K562 (cell line): ENCODE results near the gene MTIF3. TPM values are rescaled to one million over a fixed set of nuclear protein-coding genes. Genes with fewer than 3 reads are reported as not detected.

Experiments used
- DLX4 ChIP-seq: fragments of 250-450 bp; sonication (Bioruptor Pico); IDR thresholded peaks from 2 replicates; pipeline ENCODE4 v1.6.1; 2021; ENCODE audit warnings: mild to moderate bottlenecking
- ELF2 ChIP-seq: fragments of 250-450 bp; sonication (Bioruptor Pico); IDR thresholded peaks from 2 replicates; pipeline ENCODE4 v1.5.0; 2021; ENCODE audit warnings: mild to moderate bottlenecking
- HBP1 ChIP-seq: fragments of 450-650 bp; formaldehyde crosslinking; IDR thresholded peaks from 2 replicates; pipeline ENCODE4 v1.4.0; 2022; ENCODE audit warnings: missing genetic modification characterization
- MGA ChIP-seq: fragments of 450-650 bp; IDR thresholded peaks from 2 replicates; pipeline ENCODE4 v1.6.1; 2016; ENCODE audit warnings: mild to moderate bottlenecking, moderate library complexity
- PHB2 ChIP-seq: fragments of 450-650 bp; IDR thresholded peaks from 2 replicates; pipeline ENCODE4 v1.6.1; 2017; ENCODE audit warnings: low read depth
- PHF8 ChIP-seq: fragments of 200-600 bp; sonication (generic); IDR thresholded peaks from 2 replicates; pipeline ENCODE4 v1.6.1; 2012; ENCODE audit warnings: mixed run types, mild to moderate bottlenecking, inconsistent platforms, low read length, moderate library complexity, borderline replicate concordance
- POLR2H ChIP-seq: IDR thresholded peaks from 2 replicates; pipeline ENCODE4 v1.6.1; 2016; ENCODE audit warnings: missing genetic modification characterization, low read depth, mild to moderate bottlenecking, control low read depth, missing compliant biosample characterization, moderate library complexity
- SMAD1 ChIP-seq: fragments of 150-350 bp; IDR thresholded peaks from 2 replicates; pipeline ENCODE4 v1.6.1; 2014; ENCODE audit warnings: low read length, low read depth; ENCODE audit not compliant: partially characterized antibody
- ZBTB9 ChIP-seq: fragments of 450-650 bp; formaldehyde crosslinking; IDR thresholded peaks from 2 replicates; pipeline ENCODE4 v1.4.0; 2020; ENCODE audit warnings: mild to moderate bottlenecking, moderate library complexity
- ZNF507 ChIP-seq: conservative IDR thresholded peaks from 2 replicates; pipeline ENCODE4 v1.6.1; 2017; ENCODE audit warnings: missing genetic modification characterization, missing compliant biosample characterization
- polyA plus RNA-seq, 8 experiments: library from polyadenylated mRNA; depleted of rRNA in 4 of 8; stranded (reverse) in 5 of 8; unstranded in 3 of 8; fragments of >200 nt; fragmentation: Nextera tagmentation in 2 of 8; fragmentation: Illumina TruSeq in 1 of 8; extraction: Ambion mirVana in 2 of 8; extraction: Trizol in 1 of 8; gene quantifications; 2 replicates each; pipeline versions ENCODE4 v1.2.1 to v1.2.3, GENCODE V29; 2011 to 2014; ENCODE audit warnings: inconsistent platforms in 1 of 8, missing spikeins in 1 of 8
- total RNA-seq, 7 experiments: library from RNA; depleted of rRNA in 6 of 7; stranded (reverse); fragments of >200 nt in 6 of 7; fragmentation: Illumina TruSeq in 2 of 7; extraction: Trizol in 2 of 7; gene quantifications; 2 replicates each; pipeline versions ENCODE4 v1.2.1 to v1.2.3, GENCODE V29; 2011 to 2021; ENCODE audit warnings: low replicate concordance in 1 of 7

The MTIF3 gene
- total and polyA plus RNA-seq, 9 of the 15 experiments (the other 6 are each of a cell fraction or from before 2014, with no cell fraction given), result 23.5 to 73.6 (median 45.2) TPM

- peak; percentile 91 for TF ChIP-seq MGA
- TF ChIP-seq SMAD1, result no peak
- peak; percentile 81; the same call in 1 of the 2 replicates for TF ChIP-seq PHF8
- TF ChIP-seq ZBTB9 (CRISPR knock-in tag), result no peak
- TF ChIP-seq DLX4 (CRISPR knock-in tag), result no peak
- TF ChIP-seq POLR2H (tag), result no peak
- TF ChIP-seq ELF2 (CRISPR knock-in tag), result peak; percentile 78; the same call in 1 of the 2 replicates
- no peak for TF ChIP-seq PHB2
- no peak for TF ChIP-seq HBP1 (CRISPR knock-in tag)
- TF ChIP-seq ZNF507 (tag), result no peak
These were observed 25.9 kb downstream of the MTIF3 start, which contains the start of gene GTF3A (continued) for GRCh38 chr13:27424246-27425157.
